ENCODE data around the gene RABGAP1L.
"Not testable (repeated sequence)": the region's sequence is repeated elsewhere in the genome, so short reads cannot be mapped to it uniquely, and the experiment has no call there.

The RABGAP1L gene

DNA sequence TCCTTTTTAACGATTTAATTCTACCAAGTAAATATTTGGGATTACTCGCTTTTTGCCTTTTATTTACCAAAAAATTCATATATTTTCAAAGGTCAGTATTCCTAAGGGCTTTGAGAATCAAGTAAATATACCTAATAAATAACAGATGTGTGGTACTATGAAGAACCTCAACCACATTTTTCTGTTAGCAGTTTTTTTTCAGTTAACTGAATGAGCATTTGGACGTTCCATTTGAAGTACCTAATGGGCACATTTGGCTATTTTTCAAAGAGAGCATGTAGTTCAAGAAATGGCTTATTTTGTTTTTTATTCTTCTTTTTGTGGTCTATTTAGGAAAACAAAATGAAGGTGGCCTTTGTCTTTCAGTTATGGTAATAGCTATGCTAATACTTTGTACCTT, 541.5 kb downstream of the RABGAP1L start:
- no peak for DNase-seq (ENCODE audit: low read depth in 1 of 2, low spot score in 1 of 2)

DNA sequence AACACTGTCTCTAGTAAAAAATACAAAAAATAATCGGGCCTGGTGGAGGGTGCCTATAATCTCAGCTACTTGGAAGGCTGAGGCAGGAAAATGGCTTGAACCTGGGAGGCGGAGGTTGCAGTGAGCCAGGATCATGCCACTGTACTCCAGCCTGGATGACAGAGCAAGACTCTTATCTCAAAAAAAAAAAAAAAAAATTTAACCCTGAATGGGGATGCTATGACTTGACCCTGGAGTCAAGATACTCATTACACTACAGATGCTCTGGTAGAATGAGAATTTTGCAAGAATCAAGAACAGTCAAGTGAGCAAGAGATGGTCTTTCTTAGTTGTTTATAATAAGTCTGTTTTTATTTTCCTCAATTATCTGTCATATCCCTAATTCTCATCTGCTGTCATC, 542.2 kb downstream of the RABGAP1L start:
- no peak for DNase-seq (ENCODE audit: low read depth in 1 of 2, low spot score in 1 of 2)

DNA sequence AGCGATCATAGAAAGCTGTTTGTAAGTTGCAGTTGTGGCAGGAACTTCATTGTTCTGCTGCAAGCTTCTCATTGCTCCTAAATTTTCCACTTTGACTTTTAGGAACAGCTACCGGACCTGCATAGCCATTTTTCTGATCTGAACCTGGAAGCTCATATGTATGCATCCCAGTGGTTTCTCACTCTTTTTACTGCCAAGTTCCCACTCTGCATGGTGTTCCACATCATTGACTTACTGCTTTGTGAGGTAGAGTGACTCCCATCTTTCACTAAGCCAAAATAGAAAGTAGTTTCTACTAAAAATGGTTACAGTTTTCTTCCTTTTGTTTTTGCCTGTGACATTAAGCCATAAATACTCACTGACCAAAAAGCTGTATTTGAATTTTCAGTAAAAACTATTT, 542.7 kb downstream of the RABGAP1L start:
- DNase-seq (ENCODE audit: low read depth in 1 of 2, low spot score in 1 of 2) = no peak

DNA sequence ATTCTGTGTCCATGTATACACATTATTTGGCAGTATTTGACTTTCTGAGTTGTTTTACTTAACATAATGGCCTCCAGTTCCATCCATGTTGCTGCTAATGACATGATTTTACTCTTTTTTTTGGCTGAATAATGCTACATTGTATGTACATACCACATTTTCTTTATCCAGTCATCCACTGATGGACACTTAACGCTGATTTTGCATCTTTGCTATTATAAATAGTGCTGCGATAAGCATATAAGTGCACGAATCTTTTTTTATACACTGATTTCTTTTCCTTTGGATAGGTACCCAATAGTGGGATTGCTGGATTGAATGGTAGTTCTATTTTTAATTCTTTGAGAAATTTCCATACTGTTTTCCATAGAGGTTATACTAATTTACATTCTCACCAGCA, 544.0 kb downstream of the RABGAP1L start:
- DNase-seq (ENCODE audit: low read depth in 1 of 2, low spot score in 1 of 2) = no peak

DNA sequence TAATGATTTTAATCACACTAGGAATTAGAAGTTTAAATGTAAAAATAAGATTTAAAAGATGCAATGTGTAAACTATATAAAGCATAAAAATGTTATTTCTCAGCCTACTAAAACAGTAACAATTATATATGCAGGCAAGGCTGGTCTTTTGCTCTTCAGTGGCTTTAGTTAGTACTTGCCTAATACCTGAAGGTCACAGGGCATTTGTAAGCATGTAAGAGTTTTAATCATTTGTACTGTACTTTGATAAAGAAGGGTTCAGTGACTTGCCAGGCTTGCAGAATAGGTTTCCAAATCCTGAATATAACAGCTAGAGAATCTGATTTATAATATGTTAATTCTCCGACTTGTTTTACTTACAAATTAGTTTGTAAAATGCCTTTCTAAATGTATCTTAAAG, 545.0 kb downstream of the RABGAP1L start:
- DNase-seq (ENCODE audit: low read depth in 1 of 2, low spot score in 1 of 2) = no peak

DNA sequence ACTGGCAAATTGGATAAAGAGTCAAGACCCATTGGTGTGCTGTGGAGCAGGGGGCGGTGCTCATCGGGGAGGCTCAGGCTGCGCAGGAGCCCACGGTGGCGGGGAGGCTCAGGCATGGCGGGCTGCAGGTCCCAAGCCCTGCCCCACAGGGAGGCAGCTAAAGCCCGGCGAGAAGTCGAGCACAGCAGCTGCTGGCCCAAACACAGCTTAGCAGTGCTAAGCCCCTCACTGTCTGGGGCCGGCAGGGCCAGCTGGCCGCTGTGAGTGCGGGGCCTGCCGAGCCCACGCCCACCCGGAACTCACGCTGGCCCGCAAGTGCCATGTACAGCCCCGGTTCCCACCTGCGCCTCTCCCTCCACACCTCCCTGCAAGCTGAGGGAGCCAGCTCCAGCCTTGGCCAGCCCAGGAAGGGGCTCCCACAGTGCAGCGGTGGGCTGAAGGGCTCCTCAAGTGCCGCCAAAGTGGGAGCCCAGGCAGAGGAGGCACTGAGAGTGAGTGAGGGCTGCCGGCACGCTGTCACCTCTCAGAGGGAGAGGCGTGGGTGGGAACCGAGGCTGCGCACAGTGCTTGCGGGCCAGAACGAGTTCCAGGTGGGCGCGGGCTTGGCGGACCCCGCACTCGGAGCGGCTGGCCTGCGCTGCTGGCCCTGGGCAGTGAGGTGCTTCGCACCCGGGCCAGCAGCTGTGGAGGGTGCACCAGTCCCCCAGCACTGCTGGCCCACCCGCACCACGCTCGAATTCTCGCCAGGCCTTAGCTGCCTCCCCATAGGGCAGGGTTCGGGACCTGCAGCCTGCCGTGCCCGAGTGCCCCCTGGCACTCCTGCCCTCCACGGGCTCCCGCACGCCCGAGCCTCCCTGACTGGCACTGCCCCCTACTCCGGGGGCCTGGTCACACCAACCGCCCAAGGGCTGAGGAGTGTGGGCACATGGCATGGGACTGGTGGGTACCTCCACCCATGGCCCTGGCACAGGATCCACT, 551.8 kb downstream of the RABGAP1L start:
- no peak for DNase-seq (ENCODE audit: low read depth in 1 of 2, low spot score in 1 of 2)

DNA sequence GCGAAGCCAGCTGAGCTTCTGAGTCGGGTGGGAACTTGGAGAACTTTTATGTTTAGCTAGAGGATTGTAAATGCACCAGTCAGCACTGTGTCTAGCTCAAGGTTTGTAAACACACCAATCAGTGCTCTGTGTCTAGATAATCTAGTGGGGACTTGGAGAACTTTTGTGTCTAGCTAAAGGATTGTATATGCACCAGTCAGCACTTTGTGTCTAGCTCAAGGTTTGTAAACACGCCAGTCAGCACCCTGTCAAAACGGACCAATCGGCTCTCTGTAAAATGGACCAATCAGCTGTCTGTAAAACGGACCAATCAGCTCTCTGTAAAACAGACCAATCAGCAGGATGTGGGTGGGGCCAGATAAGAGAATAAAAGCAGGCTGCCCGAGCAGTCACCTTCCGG, 552.5 kb downstream of the RABGAP1L start:
- DNase-seq (ENCODE audit: low read depth in 1 of 2, low spot score in 1 of 2) = not testable (repeated sequence)

DNA sequence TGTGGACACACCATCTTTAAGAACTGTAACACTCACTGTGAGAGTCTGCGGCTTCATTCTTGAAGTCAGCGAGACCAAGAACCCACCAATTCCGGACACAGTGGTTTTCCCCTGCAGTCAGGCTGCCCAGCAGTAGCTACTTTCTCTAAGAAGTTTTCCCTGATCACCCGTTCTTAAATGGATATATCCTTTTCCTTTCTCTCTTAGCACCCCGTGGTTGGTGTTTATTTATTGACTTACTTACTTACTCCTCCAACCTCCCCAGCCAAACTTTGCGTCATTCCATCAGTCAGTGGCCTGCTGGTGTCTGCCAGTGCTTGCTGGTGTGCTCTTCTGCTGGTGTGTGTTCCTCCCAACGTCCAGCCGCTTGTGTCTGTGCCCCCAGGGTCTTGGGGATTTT, 553.2 kb downstream of the RABGAP1L start:
- no peak for DNase-seq (ENCODE audit: low read depth in 1 of 2, low spot score in 1 of 2)

DNA sequence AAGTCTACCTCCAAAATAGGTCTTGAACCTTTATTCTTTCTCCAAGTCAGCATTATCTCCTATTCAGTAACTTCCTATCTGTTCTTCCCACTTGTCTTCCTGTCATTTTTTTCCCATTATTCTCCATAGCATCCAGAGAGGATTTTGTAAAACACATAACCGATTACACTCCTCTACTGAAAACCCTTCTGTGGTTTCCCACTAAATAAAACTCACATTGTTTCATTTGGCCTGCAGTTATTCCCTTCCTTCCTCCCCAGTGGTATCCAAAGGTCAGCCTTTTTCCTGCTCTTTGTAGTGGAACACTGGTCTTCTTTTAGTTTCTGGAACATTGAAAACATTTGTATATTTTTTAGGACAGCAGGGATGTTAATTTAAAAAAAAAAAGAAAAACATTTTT, 554.5 kb downstream of the RABGAP1L start:
- no peak for DNase-seq (ENCODE audit: low read depth in 1 of 2, low spot score in 1 of 2)

DNA sequence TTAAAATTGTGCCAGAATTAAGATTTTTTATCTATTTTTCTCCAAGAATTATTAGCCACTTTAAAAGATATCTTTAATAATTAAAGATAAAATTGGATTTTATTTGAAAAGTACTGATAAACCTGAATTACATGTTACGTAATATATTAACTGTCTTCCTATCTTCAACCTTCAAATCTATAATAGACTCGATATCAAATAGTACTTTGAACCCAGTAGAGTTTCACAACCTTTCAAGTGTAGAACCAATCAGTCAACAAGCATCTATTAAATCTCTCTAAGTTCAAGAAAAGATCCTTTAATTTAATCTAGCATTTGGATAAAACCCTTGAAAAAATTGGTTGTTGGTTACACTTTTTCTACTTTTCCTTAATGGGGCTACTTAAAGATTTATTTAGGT, 559.9 kb downstream of the RABGAP1L start:
- DNase-seq (ENCODE audit: low read depth in 1 of 2, low spot score in 1 of 2) = no peak

DNA sequence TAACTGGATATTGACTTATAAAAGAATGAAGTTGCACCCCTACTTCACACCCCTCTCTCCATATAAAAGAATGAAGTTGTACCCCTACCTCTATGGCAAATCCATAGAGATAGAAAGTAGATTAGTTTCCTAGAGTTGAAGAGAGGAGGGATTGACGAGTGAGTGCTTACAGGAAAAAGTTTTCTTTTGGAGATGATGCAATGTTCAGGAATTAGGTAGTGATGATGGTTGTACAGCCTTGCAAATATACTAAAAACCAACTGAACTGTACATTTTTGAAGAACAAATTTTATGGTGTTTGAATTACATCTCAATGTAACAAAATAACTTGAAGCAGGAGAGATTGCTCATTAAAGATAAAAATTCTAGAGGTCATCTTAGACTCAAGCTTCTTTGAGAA, 561.3 kb downstream of the RABGAP1L start:
- no peak for DNase-seq (ENCODE audit: low read depth in 1 of 2, low spot score in 1 of 2)

DNA sequence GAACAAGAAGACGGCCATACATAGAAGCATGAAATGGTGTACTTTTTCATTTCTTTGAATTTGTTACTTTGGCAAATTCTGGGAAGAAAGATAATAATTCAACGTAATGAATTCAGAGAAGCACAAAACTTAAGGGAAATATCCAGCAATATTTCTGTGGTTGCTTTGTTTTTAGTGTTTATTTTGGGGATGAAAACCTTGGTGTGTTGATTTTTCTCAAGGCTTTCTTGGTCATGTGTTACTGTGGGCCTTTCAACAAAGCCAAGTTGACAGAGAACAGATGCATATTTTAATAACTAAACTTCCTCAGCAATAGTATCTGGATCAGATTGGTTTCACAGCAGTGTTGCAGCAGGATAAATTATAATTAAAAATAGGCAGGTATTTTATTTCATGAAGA, 561.9 kb downstream of the RABGAP1L start:
- DNase-seq (ENCODE audit: low read depth in 1 of 2, low spot score in 1 of 2) = no peak

DNA sequence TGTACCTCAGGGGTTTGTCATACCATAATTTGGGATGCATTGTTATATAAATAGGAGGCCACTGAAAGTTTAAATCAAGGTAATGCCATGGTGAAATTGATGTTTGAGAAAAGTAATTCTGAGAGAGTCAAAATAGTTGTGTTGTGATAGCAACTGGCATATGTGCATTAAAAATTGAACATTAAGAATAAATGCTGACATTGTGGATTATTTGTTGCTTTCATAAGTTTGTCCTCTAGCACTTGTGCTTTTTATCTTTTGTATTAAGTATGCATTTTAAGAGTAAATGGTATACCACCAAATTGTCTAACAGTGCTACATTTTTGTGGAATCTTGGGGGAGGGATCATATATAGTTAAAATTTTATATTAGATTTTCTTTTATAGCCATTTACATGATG, 564.5 kb downstream of the RABGAP1L start:
- no peak for DNase-seq (ENCODE audit: low read depth in 1 of 2, low spot score in 1 of 2)

DNA sequence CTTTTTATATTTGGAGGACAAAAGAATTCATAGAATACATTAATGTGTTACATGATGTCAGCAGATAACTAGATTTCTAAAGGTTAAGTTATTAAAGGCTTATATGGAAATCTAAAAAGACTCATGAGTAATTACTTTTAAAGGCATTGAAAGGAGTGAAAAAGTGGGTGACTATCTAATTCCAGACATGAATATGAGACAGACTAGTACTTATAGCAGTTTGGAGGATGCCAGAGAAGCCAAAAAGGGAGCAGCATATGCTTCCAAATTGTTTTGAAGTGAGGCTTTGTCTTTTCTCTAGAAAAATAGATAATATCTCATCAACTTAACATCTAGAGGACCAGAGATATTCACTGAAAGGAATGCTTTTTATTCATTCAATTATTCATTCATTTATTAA, 564.9 kb downstream of the RABGAP1L start:
- DNase-seq (ENCODE audit: low read depth in 1 of 2, low spot score in 1 of 2) = no peak

DNA sequence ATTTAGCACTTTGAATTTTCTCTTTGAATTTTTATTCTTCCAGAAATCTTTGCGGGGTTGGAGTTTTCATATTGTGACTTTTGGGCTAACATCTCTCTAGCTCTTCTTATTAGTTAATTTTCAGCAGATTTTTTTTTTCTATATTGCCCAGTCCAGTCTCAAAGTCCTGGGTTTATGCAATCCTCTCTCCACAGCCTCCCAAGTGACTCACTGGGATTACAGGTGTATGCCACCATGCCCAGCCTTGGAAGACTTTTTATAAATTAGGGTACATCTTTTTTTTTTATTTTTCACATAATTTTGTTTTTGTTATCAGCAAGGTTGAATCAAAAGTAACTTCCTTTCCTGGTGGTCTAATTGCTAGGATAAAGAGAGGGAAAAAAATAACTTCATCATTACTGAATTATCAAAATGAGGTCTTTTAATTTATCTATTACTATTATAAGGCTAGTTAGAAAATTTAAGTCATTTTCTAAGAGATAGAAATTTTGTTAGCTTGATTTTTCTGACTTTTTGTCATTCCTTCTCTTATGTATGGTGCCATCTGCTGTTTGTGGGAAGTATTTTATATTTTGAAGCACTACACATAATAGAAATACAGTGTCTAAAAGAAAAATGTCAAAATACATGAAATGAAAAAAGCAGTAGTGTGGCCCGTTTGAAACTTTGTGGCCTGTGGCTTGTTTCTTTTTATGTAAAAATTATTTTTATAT, 567.0 kb downstream of the RABGAP1L start:
- no peak for DNase-seq (ENCODE audit: low read depth in 1 of 2, low spot score in 1 of 2)

DNA sequence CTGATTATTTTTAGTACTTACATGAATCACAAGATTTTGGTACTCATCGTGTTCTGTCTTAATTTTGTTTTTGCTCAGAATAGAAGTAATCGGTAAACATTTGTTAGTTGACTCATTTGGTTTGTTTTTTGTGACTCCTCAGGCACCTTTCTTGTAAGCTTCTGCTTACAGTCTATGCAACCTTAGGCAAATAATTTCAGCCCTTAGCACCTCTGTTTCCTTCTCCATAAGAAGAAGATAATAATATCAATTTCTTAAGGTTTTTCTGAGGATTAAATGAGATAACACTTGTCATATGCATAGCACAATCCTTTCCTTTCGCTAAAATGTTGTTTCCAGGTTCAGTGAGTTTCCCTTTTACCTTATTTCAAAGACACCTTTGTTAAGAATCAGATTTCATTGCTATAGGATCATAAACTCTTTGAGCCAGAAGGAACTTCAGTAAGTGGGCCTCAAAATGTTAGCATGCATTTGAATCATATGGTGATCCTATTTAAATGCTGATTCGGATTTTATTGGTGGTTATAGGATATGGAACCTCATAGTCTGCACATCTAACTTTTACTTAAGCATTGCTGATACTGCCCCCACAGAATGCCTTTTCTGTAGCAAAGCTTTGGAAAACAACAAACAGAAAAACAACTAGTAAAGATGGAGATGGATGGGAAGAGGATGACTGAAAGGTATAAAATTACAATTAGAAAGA, 567.7 kb downstream of the RABGAP1L start:
- no peak for DNase-seq (ENCODE audit: low read depth in 1 of 2, low spot score in 1 of 2)

DNA sequence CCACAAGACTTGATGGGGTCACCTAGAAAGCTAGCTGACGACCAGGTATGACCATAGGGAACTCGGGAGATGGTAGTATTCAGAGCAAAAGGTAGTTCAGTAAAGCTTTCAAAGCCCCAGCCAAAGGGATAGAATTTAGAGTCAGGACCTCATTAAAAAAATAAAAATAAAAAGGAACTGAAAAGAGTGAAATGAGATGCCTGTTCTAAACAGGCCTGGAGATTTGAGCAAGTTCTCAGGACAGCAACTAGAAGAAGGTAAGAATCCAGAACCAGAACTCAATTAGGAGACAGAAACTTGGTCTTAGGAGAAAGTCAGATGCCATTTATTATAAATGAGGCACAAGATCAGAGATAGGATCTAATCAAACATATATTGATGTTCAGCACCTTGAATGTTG, 575.0 kb downstream of the RABGAP1L start:
- no peak for DNase-seq (ENCODE audit: low read depth in 1 of 2, low spot score in 1 of 2)

DNA sequence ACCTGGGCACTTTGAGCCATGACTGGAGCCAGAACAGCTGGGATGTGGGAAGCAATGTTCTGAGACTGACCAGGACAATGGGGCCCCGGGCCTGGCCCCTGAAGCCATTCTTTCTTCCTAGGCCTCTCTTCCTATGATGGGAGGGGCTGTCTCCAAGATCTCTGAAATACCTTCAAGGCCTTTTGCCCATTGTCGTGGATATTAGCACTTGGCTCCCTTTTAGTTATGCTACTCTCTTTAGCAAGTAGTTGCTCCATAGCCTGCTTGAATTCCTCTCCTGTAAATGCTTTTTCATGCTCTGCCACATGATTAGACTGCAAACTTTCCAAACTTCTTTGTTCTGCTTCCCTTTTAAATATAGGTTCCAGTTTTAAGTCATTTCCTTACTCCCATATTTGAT, 577.5 kb downstream of the RABGAP1L start:
- DNase-seq (ENCODE audit: low read depth in 1 of 2, low spot score in 1 of 2) = no peak

DNA sequence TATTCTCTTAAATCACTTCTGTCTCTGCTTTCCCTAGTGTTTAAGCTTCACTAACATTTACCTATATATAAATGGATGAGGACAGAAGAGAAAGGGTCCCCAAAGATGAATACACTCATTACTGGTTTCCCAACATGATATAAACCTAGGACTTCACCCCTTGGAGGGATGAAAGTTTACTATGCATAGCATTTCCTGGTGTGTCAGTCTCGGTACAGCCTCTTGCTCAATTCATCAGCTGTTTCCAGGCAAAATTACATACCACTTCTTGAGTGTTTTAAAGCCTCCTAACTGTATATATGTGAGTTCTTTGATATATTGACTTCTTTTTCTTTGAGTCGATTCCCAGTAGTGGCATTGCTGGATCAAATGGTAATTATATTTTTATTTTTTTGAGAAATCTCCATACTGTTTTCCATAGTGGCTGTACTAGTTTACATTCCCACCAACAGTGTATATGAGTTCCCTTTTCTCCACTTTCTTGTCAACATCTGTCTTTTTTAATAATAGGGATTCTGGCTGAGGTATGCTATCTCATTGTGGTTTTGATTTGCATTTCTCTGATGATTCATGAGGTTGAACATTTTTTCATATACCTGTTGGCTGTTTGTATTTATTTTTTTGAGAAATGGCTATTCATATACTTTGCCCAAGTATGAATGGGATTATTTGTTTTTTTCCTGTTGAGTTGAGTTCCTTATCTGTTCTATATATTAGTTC, 581.1 kb downstream of the RABGAP1L start:
- no peak for DNase-seq (ENCODE audit: low read depth in 1 of 2, low spot score in 1 of 2)

DNA sequence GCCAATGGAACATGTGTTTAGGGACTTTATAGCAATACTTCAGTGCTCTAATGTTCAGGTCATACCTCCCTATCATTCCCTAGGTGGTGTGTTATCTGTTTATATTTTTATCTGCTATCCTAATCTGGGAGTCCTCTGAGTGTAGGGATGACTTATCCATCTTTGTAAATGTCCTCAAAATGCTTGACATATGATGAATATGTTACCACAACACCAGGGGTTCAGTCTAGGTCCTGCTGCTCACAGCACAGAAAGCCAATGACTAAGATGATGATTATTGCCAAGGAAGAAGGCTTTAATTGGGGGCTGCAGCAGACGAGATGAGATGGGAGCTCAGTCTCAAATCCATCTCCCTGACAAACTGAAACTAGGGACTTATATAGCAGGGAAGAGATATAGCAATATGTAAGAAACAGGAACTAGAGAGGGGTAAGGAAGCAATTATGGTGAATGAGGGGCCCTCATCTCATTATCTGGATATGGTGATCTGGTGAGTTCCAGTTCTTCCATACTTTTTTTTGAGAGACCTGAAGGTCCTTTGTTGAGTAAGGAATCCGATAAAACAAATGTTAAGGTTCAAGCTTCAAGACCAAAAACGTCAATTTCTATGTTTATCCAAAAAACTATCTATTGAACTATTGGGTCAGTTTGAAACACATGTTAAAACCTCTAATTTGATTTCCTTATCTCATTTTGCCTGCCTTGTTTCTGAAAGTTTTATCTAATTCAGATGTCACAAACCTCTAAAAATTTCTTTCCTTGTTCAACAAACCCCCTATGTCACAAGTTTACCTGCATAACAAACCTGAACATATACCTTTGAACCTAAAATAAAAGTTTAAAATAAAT, 583.7 kb downstream of the RABGAP1L start:
- DNase-seq (ENCODE audit: low read depth in 1 of 2, low spot score in 1 of 2) = no peak
